ENCODE data around the gene NEBL.

- TF ChIP-seq GATA3 (IDR thresholded peaks at IDR 0.05; ENCODE audit: low read depth, low read length) (no peak), GATA2 (IDR thresholded peaks at IDR 0.05; ENCODE audit: low read depth, low read length) (no peak)
Observed at GRCh38 chr10:20901110-20901509, 4.0 kb upstream of the NEBL start.
